OCI-LY7 (cell line): ENCODE data around the gene MKRN3.

Source experiments
- EZH2phosphoT487 ChIP-seq: fragments of 200-600 bp; sonication (generic); IDR thresholded peaks from 2 replicates; pipeline ENCODE4 v1.6.1; 2018; ENCODE audit warnings: low read depth, borderline replicate concordance, mild to moderate bottlenecking, mixed run types, antibody characterized with exemption, low read length, moderate library complexity, mixed read lengths
- TF ChIP-seq, protein P1 (sequence below): fragments of 200-600 bp; sonication (generic); conservative IDR thresholded peaks from 2 replicates; pipeline ENCODE4 v1.5.1; 2014; ENCODE audit warnings: mild to moderate bottlenecking, antibody characterized with exemption, low read length, moderate library complexity, mixed read lengths

DNA sequence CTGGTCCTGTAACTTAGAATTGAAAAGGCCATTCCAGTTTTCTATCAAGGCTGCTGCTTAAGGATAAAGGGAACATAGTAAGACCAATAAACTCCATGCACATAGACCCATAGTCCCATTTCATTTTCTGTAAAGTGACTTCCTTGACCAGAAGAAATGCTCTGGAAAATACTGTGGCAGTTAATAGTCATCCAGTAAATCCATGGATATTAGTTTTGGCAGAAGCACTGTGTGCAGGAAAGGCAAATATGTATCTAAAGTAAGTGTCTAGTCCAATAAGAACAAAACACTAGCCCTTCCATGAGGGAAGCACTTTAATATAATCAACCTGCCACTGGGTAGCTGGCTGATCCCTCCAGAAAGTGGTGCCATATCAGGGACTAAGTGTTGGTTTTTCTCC lies 19.3 kb upstream of the MKRN3 start:
- TF ChIP-seq, protein P1, sequence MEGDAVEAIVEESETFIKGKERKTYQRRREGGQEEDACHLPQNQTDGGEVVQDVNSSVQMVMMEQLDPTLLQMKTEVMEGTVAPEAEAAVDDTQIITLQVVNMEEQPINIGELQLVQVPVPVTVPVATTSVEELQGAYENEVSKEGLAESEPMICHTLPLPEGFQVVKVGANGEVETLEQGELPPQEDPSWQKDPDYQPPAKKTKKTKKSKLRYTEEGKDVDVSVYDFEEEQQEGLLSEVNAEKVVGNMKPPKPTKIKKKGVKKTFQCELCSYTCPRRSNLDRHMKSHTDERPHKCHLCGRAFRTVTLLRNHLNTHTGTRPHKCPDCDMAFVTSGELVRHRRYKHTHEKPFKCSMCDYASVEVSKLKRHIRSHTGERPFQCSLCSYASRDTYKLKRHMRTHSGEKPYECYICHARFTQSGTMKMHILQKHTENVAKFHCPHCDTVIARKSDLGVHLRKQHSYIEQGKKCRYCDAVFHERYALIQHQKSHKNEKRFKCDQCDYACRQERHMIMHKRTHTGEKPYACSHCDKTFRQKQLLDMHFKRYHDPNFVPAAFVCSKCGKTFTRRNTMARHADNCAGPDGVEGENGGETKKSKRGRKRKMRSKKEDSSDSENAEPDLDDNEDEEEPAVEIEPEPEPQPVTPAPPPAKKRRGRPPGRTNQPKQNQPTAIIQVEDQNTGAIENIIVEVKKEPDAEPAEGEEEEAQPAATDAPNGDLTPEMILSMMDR = no peak
- TF ChIP-seq EZH2phosphoT487 = no peak
